Measurements from ENCODE around the gene CNTN1.

Gene CNTN1

DNA sequence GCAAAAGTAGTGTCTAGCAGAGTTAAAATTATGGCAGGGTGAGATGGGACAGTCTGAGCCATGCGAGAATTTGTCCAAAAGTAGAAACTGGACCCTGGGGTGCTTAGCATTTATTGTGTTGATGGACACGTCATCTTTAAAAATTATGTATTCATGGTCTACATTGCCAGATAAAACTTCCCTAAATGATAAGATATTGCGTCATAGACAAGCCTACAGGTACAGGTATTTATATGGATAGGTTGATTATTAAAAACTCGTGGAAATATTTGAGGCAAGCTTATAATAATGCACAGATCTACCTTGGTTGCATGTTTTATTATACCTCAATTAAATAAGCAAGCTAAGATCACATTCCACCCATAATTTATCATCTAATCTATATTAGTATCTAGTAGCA lies 299.9 kb downstream of the CNTN1 start:
- Histone ChIP-seq H3K4me1 (ENCODE audit: control insufficient read depth, insufficient read depth, low read length) (no peaks in the 10 kb centered on the region), H3K27ac (ENCODE audit: extremely low read depth, low read depth, low read length) (no peak overlapping the region), H3K4me3 (ENCODE audit: low read depth, low read length) (no peak overlapping the region), H3K36me3 (ENCODE audit: control insufficient read depth in 2 of 2, insufficient read depth in 1 of 2, low read length in 2 of 2) (no peaks in the 10 kb centered on the region), H3K9me3 (ENCODE audit: control insufficient read depth, insufficient read depth, low read depth, low read length) (no peaks in the 10 kb centered on the region)
- ChIA-PET CTCF (no interaction called here), POLR2A (no interaction called here)
- TF ChIP-seq, protein P1, sequence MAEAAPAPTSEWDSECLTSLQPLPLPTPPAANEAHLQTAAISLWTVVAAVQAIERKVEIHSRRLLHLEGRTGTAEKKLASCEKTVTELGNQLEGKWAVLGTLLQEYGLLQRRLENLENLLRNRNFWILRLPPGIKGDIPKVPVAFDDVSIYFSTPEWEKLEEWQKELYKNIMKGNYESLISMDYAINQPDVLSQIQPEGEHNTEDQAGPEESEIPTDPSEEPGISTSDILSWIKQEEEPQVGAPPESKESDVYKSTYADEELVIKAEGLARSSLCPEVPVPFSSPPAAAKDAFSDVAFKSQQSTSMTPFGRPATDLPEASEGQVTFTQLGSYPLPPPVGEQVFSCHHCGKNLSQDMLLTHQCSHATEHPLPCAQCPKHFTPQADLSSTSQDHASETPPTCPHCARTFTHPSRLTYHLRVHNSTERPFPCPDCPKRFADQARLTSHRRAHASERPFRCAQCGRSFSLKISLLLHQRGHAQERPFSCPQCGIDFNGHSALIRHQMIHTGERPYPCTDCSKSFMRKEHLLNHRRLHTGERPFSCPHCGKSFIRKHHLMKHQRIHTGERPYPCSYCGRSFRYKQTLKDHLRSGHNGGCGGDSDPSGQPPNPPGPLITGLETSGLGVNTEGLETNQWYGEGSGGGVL (tag by site-specific recombination; IDR thresholded peaks at IDR 0.05), result no peak
- TF ChIP-seq ZNF555 (tag by site-specific recombination; conservative IDR thresholded peaks at IDR 0.05) (no peak), PRDM1 (tag by site-specific recombination; IDR thresholded peaks at IDR 0.05) (no peak), ZNF596 (tag by site-specific recombination; IDR thresholded peaks at IDR 0.05) (no peak), ZNF239 (tag by site-specific recombination; IDR thresholded peaks at IDR 0.05) (no peak), ZNF223 (tag by site-specific recombination; IDR thresholded peaks at IDR 0.05) (no peak), ZNF548 (tag by site-specific recombination; IDR thresholded peaks at IDR 0.05) (no peak), ZNF785 (tag by site-specific recombination; IDR thresholded peaks at IDR 0.05) (no peak), ZNF112 (tag by site-specific recombination; IDR thresholded peaks at IDR 0.05) (no peak), ZNF571 (tag by site-specific recombination; IDR thresholded peaks at IDR 0.05) (no peak), FEZF1 (tag by site-specific recombination; IDR thresholded peaks at IDR 0.05) (no peak), SCRT1 (tag by site-specific recombination; IDR thresholded peaks at IDR 0.05; ENCODE audit: borderline replicate concordance) (no peak), ZNF157 (tag by site-specific recombination; IDR thresholded peaks at IDR 0.05) (no peak)
- TF ChIP-seq, protein P2, sequence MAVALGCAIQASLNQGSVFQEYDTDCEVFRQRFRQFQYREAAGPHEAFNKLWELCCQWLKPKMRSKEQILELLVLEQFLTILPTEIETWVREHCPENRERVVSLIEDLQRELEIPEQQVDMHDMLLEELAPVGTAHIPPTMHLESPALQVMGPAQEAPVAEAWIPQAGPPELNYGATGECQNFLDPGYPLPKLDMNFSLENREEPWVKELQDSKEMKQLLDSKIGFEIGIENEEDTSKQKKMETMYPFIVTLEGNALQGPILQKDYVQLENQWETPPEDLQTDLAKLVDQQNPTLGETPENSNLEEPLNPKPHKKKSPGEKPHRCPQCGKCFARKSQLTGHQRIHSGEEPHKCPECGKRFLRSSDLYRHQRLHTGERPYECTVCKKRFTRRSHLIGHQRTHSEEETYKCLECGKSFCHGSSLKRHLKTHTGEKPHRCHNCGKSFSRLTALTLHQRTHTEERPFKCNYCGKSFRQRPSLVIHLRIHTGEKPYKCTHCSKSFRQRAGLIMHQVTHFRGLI (tag by site-specific recombination; IDR thresholded peaks at IDR 0.05), result no peak
- TF ChIP-seq, protein P3, sequence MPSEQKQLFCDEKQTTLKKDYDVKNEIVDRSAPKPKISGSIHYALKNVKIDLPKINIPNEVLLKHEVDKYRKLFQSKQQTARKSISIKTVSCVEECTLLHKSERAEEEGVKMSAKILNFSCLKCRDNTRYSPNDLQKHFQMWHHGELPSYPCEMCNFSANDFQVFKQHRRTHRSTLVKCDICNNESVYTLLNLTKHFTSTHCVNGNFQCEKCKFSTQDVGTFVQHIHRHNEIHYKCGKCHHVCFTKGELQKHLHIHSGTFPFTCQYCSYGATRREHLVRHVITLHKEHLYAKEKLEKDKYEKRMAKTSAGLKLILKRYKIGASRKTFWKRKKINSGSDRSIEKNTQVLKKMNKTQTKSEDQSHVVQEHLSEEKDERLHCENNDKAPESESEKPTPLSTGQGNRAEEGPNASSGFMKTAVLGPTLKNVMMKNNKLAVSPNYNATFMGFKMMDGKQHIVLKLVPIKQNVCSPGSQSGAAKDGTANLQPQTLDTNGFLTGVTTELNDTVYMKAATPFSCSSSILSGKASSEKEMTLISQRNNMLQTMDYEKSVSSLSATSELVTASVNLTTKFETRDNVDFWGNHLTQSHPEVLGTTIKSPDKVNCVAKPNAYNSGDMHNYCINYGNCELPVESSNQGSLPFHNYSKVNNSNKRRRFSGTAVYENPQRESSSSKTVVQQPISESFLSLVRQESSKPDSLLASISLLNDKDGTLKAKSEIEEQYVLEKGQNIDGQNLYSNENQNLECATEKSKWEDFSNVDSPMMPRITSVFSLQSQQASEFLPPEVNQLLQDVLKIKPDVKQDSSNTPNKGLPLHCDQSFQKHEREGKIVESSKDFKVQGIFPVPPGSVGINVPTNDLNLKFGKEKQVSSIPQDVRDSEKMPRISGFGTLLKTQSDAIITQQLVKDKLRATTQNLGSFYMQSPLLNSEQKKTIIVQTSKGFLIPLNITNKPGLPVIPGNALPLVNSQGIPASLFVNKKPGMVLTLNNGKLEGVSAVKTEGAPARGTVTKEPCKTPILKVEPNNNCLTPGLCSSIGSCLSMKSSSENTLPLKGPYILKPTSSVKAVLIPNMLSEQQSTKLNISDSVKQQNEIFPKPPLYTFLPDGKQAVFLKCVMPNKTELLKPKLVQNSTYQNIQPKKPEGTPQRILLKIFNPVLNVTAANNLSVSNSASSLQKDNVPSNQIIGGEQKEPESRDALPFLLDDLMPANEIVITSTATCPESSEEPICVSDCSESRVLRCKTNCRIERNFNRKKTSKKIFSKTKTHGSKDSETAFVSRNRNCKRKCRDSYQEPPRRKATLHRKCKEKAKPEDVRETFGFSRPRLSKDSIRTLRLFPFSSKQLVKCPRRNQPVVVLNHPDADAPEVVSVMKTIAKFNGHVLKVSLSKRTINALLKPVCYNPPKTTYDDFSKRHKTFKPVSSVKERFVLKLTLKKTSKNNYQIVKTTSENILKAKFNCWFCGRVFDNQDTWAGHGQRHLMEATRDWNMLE (tag by site-specific recombination; conservative IDR thresholded peaks at IDR 0.05; ENCODE audit: low read depth), result no peak
- TF ChIP-seq, protein P4, sequence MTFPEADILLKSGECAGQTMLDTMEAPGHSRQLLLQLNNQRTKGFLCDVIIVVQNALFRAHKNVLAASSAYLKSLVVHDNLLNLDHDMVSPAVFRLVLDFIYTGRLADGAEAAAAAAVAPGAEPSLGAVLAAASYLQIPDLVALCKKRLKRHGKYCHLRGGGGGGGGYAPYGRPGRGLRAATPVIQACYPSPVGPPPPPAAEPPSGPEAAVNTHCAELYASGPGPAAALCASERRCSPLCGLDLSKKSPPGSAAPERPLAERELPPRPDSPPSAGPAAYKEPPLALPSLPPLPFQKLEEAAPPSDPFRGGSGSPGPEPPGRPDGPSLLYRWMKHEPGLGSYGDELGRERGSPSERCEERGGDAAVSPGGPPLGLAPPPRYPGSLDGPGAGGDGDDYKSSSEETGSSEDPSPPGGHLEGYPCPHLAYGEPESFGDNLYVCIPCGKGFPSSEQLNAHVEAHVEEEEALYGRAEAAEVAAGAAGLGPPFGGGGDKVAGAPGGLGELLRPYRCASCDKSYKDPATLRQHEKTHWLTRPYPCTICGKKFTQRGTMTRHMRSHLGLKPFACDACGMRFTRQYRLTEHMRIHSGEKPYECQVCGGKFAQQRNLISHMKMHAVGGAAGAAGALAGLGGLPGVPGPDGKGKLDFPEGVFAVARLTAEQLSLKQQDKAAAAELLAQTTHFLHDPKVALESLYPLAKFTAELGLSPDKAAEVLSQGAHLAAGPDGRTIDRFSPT (tag by site-specific recombination; IDR thresholded peaks at IDR 0.05), result no peak
- TF ChIP-seq, protein P5, sequence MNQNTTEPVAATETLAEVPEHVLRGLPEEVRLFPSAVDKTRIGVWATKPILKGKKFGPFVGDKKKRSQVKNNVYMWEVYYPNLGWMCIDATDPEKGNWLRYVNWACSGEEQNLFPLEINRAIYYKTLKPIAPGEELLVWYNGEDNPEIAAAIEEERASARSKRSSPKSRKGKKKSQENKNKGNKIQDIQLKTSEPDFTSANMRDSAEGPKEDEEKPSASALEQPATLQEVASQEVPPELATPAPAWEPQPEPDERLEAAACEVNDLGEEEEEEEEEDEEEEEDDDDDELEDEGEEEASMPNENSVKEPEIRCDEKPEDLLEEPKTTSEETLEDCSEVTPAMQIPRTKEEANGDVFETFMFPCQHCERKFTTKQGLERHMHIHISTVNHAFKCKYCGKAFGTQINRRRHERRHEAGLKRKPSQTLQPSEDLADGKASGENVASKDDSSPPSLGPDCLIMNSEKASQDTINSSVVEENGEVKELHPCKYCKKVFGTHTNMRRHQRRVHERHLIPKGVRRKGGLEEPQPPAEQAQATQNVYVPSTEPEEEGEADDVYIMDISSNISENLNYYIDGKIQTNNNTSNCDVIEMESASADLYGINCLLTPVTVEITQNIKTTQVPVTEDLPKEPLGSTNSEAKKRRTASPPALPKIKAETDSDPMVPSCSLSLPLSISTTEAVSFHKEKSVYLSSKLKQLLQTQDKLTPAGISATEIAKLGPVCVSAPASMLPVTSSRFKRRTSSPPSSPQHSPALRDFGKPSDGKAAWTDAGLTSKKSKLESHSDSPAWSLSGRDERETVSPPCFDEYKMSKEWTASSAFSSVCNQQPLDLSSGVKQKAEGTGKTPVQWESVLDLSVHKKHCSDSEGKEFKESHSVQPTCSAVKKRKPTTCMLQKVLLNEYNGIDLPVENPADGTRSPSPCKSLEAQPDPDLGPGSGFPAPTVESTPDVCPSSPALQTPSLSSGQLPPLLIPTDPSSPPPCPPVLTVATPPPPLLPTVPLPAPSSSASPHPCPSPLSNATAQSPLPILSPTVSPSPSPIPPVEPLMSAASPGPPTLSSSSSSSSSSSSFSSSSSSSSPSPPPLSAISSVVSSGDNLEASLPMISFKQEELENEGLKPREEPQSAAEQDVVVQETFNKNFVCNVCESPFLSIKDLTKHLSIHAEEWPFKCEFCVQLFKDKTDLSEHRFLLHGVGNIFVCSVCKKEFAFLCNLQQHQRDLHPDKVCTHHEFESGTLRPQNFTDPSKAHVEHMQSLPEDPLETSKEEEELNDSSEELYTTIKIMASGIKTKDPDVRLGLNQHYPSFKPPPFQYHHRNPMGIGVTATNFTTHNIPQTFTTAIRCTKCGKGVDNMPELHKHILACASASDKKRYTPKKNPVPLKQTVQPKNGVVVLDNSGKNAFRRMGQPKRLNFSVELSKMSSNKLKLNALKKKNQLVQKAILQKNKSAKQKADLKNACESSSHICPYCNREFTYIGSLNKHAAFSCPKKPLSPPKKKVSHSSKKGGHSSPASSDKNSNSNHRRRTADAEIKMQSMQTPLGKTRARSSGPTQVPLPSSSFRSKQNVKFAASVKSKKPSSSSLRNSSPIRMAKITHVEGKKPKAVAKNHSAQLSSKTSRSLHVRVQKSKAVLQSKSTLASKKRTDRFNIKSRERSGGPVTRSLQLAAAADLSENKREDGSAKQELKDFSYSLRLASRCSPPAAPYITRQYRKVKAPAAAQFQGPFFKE (tag by site-specific recombination; IDR thresholded peaks at IDR 0.05; ENCODE audit: borderline replicate concordance), result no peak
- TF ChIP-seq, protein P6, sequence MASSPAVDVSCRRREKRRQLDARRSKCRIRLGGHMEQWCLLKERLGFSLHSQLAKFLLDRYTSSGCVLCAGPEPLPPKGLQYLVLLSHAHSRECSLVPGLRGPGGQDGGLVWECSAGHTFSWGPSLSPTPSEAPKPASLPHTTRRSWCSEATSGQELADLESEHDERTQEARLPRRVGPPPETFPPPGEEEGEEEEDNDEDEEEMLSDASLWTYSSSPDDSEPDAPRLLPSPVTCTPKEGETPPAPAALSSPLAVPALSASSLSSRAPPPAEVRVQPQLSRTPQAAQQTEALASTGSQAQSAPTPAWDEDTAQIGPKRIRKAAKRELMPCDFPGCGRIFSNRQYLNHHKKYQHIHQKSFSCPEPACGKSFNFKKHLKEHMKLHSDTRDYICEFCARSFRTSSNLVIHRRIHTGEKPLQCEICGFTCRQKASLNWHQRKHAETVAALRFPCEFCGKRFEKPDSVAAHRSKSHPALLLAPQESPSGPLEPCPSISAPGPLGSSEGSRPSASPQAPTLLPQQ (tag by site-specific recombination; IDR thresholded peaks at IDR 0.05), result no peak
- TF ChIP-seq, protein P7, sequence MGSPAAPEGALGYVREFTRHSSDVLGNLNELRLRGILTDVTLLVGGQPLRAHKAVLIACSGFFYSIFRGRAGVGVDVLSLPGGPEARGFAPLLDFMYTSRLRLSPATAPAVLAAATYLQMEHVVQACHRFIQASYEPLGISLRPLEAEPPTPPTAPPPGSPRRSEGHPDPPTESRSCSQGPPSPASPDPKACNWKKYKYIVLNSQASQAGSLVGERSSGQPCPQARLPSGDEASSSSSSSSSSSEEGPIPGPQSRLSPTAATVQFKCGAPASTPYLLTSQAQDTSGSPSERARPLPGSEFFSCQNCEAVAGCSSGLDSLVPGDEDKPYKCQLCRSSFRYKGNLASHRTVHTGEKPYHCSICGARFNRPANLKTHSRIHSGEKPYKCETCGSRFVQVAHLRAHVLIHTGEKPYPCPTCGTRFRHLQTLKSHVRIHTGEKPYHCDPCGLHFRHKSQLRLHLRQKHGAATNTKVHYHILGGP (tag by site-specific recombination; IDR thresholded peaks at IDR 0.05), result no peak

Measured in HEK293 (cell line).